SU-DHL-6 (cell line): ENCODE data around the gene TIAM2.

Experiments used
- CTCF ChIP-seq: fragments of 200-600 bp; sonication (generic); IDR thresholded peaks from one replicate; pipeline ENCODE4 v1.5.1; 2017; ENCODE audit warnings: antibody characterized with exemption, mild to moderate bottlenecking, low read length, moderate library complexity; ENCODE audit not compliant: insufficient read depth, poor library complexity, severe bottlenecking
- EZH2phosphoT487 ChIP-seq: fragments of 200-600 bp; sonication (generic), shearing (Covaris generic); conservative IDR thresholded peaks from 2 replicates; pipeline ENCODE4 v1.6.1; 2018; ENCODE audit warnings: mild to moderate bottlenecking, antibody characterized with exemption, low read length, moderate library complexity, mixed read lengths

GRCh38 chr6:155264693-155265320 is 269.7 kb downstream of the TIAM2 start:
- TF ChIP-seq EZH2phosphoT487: no peak
- TF ChIP-seq CTCF: no peak
